HepG2 (cell line): ENCODE results near the gene MVK. TPM values are rescaled to one million over a fixed set of nuclear protein-coding genes. Genes with fewer than 3 reads are reported as not detected.

Experiments
- ATAC-seq: fragments of 200-7000 bp; cut with Tn5 transposase; 3 replicates; pipeline ENCODE4 v1.9.1; 2020; ENCODE audit warnings: mild to moderate bottlenecking, moderate library complexity
- BruUV-seq: library from RNA; stranded (reverse); fragments of 400-500 nt; replicated peaks from 2 replicates; lab custom pipeline; 2021; lab: Mats Ljungman, UMichigan
- CTCF ChIA-PET: fragments of 300-600 bp; formaldehyde crosslinking; extraction: SDS; loops from one replicate; lab custom pipeline; 2021; ENCODE audit warnings: low total read pairs, inconsistent platforms, low intra/inter-chr PET ratio; lab: Yijun Ruan, JAX
- POLR2A ChIA-PET: fragments of 350-600 bp; sonication (Branson Sonifier 250); formaldehyde crosslinking; loops from one replicate; lab custom pipeline; 2020; ENCODE audit warnings: antibody characterized with exemption, inconsistent platforms; lab: Yijun Ruan, JAX
- DNase-seq: peaks from one replicate; pipeline ENCODE4 v3.0.0-alpha.2; 2015; ENCODE audit warnings: low spot score
- FAIRE-seq: peaks from 3 replicates; lab custom pipeline; 2011; peaks lifted over from hg19 to GRCh38; lab: Jason Lieb, UNC
- H2AFZ ChIP-seq: one replicate; pipeline ENCODE4 v1.6.1; 2011; ENCODE audit warnings: low read length, inconsistent platforms
- H3K27ac ChIP-seq: fragments of 300-600 bp; 3 replicates; pipeline ENCODE4 v1.8.0; 2011; ENCODE audit warnings: mixed run types, mild to moderate bottlenecking, mixed read lengths, low read length, inconsistent platforms; ENCODE audit not compliant: insufficient read depth; ENCODE audit errors: extremely low read length
- H3K27me3 ChIP-seq, 2 experiments: fragments of 200-600 bp in 1 of 2; 2 replicates in 1 of 2; 3 replicates in 1 of 2; pipeline versions ENCODE4 v1.6.0 to v1.8.0; 2011; ENCODE audit warnings: low read length in 2 of 2, mild to moderate bottlenecking in 2 of 2, moderate library complexity in 2 of 2, inconsistent platforms in 1 of 2; ENCODE audit not compliant: insufficient read depth in 2 of 2, control insufficient read depth in 1 of 2
- H3K36me3 ChIP-seq, 2 experiments: fragments of 200-600 bp in 1 of 2; replicated peaks in 1 of 2; 2 replicates in 1 of 2; 3 replicates in 1 of 2; pipeline versions ENCODE4 v1.5.1 to v1.8.0; 2011; ENCODE audit warnings: low read length in 2 of 2, inconsistent platforms in 1 of 2; ENCODE audit not compliant: insufficient read depth in 2 of 2, control insufficient read depth in 1 of 2
- H3K4me1 ChIP-seq: 2 replicates; pipeline ENCODE4 v1.5.1; 2012; ENCODE audit warnings: low read length, inconsistent platforms; ENCODE audit not compliant: insufficient read depth
- H3K4me2 ChIP-seq: 2 replicates; pipeline ENCODE4 v1.6.0; 2011; ENCODE audit warnings: low read depth, low read length, inconsistent platforms
- H3K4me3 ChIP-seq, 3 experiments: fragments of 200-600 bp in 1 of 3; sonication (generic), shearing (Covaris generic) in 1 of 3; replicated peaks in 1 of 3; 2 replicates each; pipeline ENCODE4 v1.5.1; 2011 to 2016; ENCODE audit warnings: low read length in 3 of 3, inconsistent platforms in 2 of 3, low read depth in 2 of 3, mild to moderate bottlenecking in 2 of 3, control low read depth in 1 of 3, mixed read lengths in 1 of 3; ENCODE audit not compliant: insufficient read depth in 1 of 3
- H3K79me2 ChIP-seq: one replicate; pipeline ENCODE4 v1.6.1; 2011; ENCODE audit warnings: low read length, inconsistent platforms; ENCODE audit not compliant: insufficient read depth
- H3K9ac ChIP-seq: 2 replicates; pipeline ENCODE4 v1.6.0; 2011; ENCODE audit warnings: mild to moderate bottlenecking, low read depth, low read length, inconsistent platforms; ENCODE audit not compliant: insufficient read depth
- H3K9me3 ChIP-seq: 2 replicates; pipeline ENCODE4 v1.5.1; 2012; ENCODE audit warnings: mild to moderate bottlenecking, low read length
- H4K20me1 ChIP-seq: 2 replicates; pipeline ENCODE4 v1.6.0; 2011; ENCODE audit warnings: inconsistent platforms, mild to moderate bottlenecking, low read length, moderate library complexity; ENCODE audit not compliant: insufficient read depth
- KAT7 ChIP-seq: IDR thresholded peaks from 2 replicates; pipeline ENCODE4 v1.6.1; 2018; ENCODE audit warnings: borderline replicate concordance, missing compliant biosample characterization
- RFX5 ChIP-seq: IDR thresholded peaks from 2 replicates; pipeline ENCODE4 v1.6.1; 2011; ENCODE audit warnings: low read depth, low read length, improper control_type of control experiment
- RFXANK ChIP-seq: IDR thresholded peaks from 2 replicates; pipeline ENCODE4 v1.6.1; 2016
- SALL1 ChIP-seq: sonication (generic); formaldehyde crosslinking; IDR thresholded peaks from 2 replicates; pipeline ENCODE4 v1.8.0; 2022; ENCODE audit warnings: mild to moderate bottlenecking, missing genetic modification reagents
- SIX1 ChIP-seq: sonication (generic); formaldehyde crosslinking; IDR thresholded peaks from 2 replicates; pipeline ENCODE4 v1.4.0; 2020; ENCODE audit warnings: missing genetic modification reagents, borderline replicate concordance
- SMC3 ChIP-seq: IDR thresholded peaks from 2 replicates; pipeline ENCODE4 v1.6.1; 2011; ENCODE audit warnings: low read length, improper control_type of control experiment
- ZBTB3 ChIP-seq: sonication (generic); formaldehyde crosslinking; IDR thresholded peaks from 2 replicates; pipeline ENCODE4 v1.4.0; 2020; ENCODE audit warnings: low read depth, mild to moderate bottlenecking, moderate library complexity, missing genetic modification reagents, borderline replicate concordance
- ZBTB42 ChIP-seq: sonication (generic); formaldehyde crosslinking; IDR thresholded peaks from 2 replicates; pipeline ENCODE4 v1.5.0; 2020; ENCODE audit warnings: mild to moderate bottlenecking, missing genetic modification reagents
- WGBS: methylation state at CpG from one replicate; pipeline ENCODE4 v1.1.6; 2017; ENCODE audit warnings: low lambda C conversion rate; 5-methylcytosine and 5-hydroxymethylcytosine counted together
- in situ Hi-C: cut with HindIII; loops from 2 replicates; pipeline ENCODE4 v1.10.0; 2017; ENCODE audit warnings: low pct_unique_long_range_greater_than_20kb; ENCODE audit not compliant: extremely low pct_ligation_motif_present
- intact Hi-C: fragments of 100-400 bp; cut with micrococcal nuclease; formaldehyde crosslinking; loops from one replicate; pipeline ENCODE4 v1.10.0; 2022; ENCODE audit not compliant: unreplicated experiment
- polyA plus RNA-seq, 8 experiments: library from polyadenylated mRNA; depleted of rRNA in 3 of 8; stranded (reverse) in 7 of 8; unstranded in 1 of 8; fragments of >200 nt; fragmentation: Illumina TruSeq in 4 of 8; extraction: Trizol in 4 of 8; gene quantifications; 2 replicates each; pipeline versions ENCODE4 v1.2.1 to v1.2.3, GENCODE V29; 2011 to 2016; ENCODE audit warnings: low read depth in 4 of 8, missing spikeins in 1 of 8, mixed read lengths in 1 of 8; ENCODE audit not compliant: insufficient read depth in 1 of 8
- total RNA-seq, 5 experiments: library from RNA; depleted of rRNA; stranded (reverse); fragments of >200 nt; fragmentation: Illumina TruSeq; extraction: Trizol; gene quantifications; 2 replicates each; pipeline ENCODE4 v1.2.3, GENCODE V29; 2016; ENCODE audit warnings: low read depth in 1 of 5
- TF ChIP-seq, protein P1 (sequence below): fragments of 450-650 bp; IDR thresholded peaks from 2 replicates; pipeline ENCODE4 v1.6.1; 2016
- TF ChIP-seq, protein P2 (sequence below): sonication (generic); formaldehyde crosslinking; IDR thresholded peaks from 2 replicates; pipeline ENCODE4 v1.8.1; 2023; ENCODE audit warnings: mild to moderate bottlenecking, inconsistent platforms, moderate library complexity, missing genetic modification reagents, borderline replicate concordance

Gene MVK
- total and polyA plus RNA-seq, 2 of the 13 experiments (the other 11 are each of a cell fraction or from before 2014, with no cell fraction given): 11.6 to 66.9 TPM

DNA sequence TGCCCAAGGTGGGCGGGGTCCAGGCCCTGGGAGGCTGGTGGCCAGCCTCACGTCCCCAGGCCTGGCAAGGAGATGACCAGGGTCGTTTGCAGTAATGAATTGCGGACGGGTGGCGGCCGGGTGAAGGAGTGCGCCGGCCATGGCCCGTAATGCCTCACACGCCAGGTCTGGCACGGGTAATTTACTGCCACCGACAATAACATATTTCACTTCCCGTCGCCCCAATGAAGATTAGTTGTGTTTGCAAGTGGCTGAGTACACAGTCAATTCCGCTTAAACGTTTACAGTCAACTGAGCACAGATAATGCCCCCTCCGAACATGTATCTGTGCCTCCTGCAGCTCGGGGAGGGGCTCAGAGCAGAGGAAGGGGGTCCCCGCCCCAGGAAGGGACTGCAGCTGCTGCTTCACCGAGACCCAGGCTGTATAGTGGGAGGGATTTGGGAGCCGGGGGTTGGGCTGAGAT lies 48.3 kb downstream of the MVK start (continued):
- TF ChIP-seq RFX5 (no peak), SIX1 (CRISPR knock-in tag) (no peak), SALL1 (CRISPR knock-in tag) (peak; percentile 55; the same call in 1 of the 2 replicates), RFXANK (no peak)

DNA sequence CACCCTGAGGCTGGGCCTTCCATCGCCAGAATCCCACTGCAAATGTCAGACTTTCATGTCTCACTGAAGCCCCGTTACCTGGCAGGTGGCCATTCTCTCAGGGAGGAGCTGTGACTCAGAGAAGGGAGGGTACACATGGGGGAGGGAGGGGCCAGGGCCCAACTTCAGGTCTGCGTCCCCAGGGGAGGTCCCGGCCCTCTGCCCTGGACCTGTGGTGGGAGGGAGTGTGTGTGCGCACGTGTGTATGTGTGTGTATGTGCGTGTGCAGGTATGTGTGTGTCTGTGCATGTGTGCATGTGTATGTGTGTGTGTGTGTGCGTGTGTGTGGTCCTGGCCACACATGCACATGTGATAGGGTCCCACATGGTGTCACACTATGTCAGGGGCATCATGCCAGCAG lies 50.9 kb downstream of the MVK start:
- intact Hi-C loops (no loop called here), in situ Hi-C loops (no loop called here)
- H3K9me3 ChIP-seq: no peaks in the 10 kb centered on the region
- peaks cover 3 to 27% of the 10 kb centered on the region in 2 experiments; a peak in 4 of 5 replicates for H3K27me3 ChIP-seq
- H3K4me3 ChIP-seq: no peak overlapping the region
- 100% methylated on average over 1 of the region's 8 CpGs for WGBS
- FAIRE-seq: no peak
- H3K9ac ChIP-seq: no peak overlapping the region
- CTCF ChIA-PET: no interaction called here
- POLR2A ChIA-PET: no interaction called here
- no peak overlapping the region for H3K4me2 ChIP-seq
- DNase-seq: no peak
- ATAC-seq: no peak
- peaks cover 27% of the 10 kb centered on the region for H3K4me1 ChIP-seq
- H4K20me1 ChIP-seq: no peaks in the 10 kb centered on the region
- no peak overlapping the region for H3K27ac ChIP-seq
- no peaks in the 10 kb centered on the region for H3K36me3 ChIP-seq
- BruUV-seq: no TSS peak
- H2AFZ ChIP-seq: no peak overlapping the region
- TF ChIP-seq, protein P1, sequence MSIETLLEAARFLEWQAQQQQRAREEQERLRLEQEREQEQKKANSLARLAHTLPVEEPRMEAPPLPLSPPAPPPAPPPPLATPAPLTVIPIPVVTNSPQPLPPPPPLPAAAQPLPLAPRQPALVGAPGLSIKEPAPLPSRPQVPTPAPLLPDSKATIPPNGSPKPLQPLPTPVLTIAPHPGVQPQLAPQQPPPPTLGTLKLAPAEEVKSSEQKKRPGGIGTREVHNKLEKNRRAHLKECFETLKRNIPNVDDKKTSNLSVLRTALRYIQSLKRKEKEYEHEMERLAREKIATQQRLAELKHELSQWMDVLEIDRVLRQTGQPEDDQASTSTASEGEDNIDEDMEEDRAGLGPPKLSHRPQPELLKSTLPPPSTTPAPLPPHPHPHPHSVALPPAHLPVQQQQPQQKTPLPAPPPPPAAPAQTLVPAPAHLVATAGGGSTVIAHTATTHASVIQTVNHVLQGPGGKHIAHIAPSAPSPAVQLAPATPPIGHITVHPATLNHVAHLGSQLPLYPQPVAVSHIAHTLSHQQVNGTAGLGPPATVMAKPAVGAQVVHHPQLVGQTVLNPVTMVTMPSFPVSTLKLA: peak; percentile 81
- no peak for TF ChIP-seq ZBTB3 (CRISPR knock-in tag)
- TF ChIP-seq, protein P2, sequence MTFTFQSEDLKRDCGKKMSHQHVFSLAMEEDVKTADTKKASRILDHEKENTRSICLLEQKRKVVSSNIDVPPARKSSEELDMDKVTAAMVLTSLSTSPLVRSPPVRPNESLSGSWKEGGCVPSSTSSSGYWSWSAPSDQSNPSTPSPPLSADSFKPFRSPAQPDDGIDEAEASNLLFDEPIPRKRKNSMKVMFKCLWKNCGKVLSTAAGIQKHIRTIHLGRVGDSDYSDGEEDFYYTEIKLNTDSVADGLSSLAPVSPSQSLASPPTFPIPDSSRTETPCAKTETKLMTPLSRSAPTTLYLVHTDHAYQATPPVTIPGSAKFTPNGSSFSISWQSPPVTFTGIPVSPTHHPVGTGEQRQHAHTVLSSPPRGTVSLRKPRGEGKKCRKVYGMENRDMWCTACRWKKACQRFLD (CRISPR knock-in tag): no peak
- TF ChIP-seq SMC3: no peak
- TF ChIP-seq KAT7 (CRISPR knock-in tag): no peak
- no peak for TF ChIP-seq ZBTB42 (CRISPR knock-in tag)
- H3K79me2 ChIP-seq: no peaks in the 10 kb centered on the region
